Thymus (tissue), 11 donors: ENCODE measurements around the gene PIM2. TPM values are rescaled to one million over a fixed set of nuclear protein-coding genes. Genes with fewer than 3 reads are reported as not detected.

Experiments
- DNase-seq, 9 donors: peaks; one replicate each; pipeline ENCODE4 v3.0.0-alpha.2; 2013; ENCODE audit warnings: low spot score in 9 of 9, low read depth in 6 of 9, missing footprints in 1 of 9
- H3K27ac ChIP-seq, 2 donors: one replicate each; pipeline ENCODE4 v1.5.1; 2013; ENCODE audit warnings: control low read depth in 1 of 2, low read depth in 1 of 2, low read length in 1 of 2, mild to moderate bottlenecking in 1 of 2, moderate library complexity in 1 of 2
- H3K27me3 ChIP-seq, 2 donors: one replicate each; pipeline ENCODE4 v1.5.1; 2013; ENCODE audit warnings: low read length in 1 of 2; ENCODE audit not compliant: control insufficient read depth in 2 of 2, insufficient read depth in 1 of 2
- H3K36me3 ChIP-seq, 2 donors: one replicate each; pipeline ENCODE4 v1.5.1; 2013; ENCODE audit warnings: low read length in 1 of 2, mild to moderate bottlenecking in 1 of 2, moderate library complexity in 1 of 2; ENCODE audit not compliant: control insufficient read depth in 2 of 2, insufficient read depth in 2 of 2
- H3K4me1 ChIP-seq, 2 donors: one replicate each; pipeline ENCODE4 v1.5.1; 2013; ENCODE audit warnings: low read length in 2 of 2; ENCODE audit not compliant: control insufficient read depth in 2 of 2, insufficient read depth in 2 of 2
- H3K4me3 ChIP-seq, 2 donors: one replicate each; pipeline ENCODE4 v1.5.1; 2013; ENCODE audit warnings: low read length in 2 of 2, control low read depth in 1 of 2, mild to moderate bottlenecking in 1 of 2
- H3K9me3 ChIP-seq, 2 donors: one replicate each; pipeline ENCODE4 v1.5.1; 2013; ENCODE audit warnings: low read length in 1 of 2, mild to moderate bottlenecking in 1 of 2; ENCODE audit not compliant: control insufficient read depth in 2 of 2, insufficient read depth in 1 of 2
- WGBS: extraction: QIAGEN DNeasy Blood & Tissue Kit; methylation state at CpG from one replicate; pipeline ENCODE4 v1.1.7; 2013; 5-methylcytosine and 5-hydroxymethylcytosine counted together
- polyA plus RNA-seq: library from polyadenylated mRNA; stranded (reverse); fragments of 200-250 nt; gene quantifications from one replicate; pipeline ENCODE4 v1.2.3, GENCODE V29; 2013
- total RNA-seq: library from RNA; stranded (reverse); fragments of 120-200 nt; gene quantifications from one replicate; pipeline ENCODE4 v1.2.4, GENCODE V29; 2013
- donor health status: healthy.

The PIM2 gene
- total and polyA plus RNA-seq, 2 donors, result 54.2 to 75.4 TPM

DNA sequence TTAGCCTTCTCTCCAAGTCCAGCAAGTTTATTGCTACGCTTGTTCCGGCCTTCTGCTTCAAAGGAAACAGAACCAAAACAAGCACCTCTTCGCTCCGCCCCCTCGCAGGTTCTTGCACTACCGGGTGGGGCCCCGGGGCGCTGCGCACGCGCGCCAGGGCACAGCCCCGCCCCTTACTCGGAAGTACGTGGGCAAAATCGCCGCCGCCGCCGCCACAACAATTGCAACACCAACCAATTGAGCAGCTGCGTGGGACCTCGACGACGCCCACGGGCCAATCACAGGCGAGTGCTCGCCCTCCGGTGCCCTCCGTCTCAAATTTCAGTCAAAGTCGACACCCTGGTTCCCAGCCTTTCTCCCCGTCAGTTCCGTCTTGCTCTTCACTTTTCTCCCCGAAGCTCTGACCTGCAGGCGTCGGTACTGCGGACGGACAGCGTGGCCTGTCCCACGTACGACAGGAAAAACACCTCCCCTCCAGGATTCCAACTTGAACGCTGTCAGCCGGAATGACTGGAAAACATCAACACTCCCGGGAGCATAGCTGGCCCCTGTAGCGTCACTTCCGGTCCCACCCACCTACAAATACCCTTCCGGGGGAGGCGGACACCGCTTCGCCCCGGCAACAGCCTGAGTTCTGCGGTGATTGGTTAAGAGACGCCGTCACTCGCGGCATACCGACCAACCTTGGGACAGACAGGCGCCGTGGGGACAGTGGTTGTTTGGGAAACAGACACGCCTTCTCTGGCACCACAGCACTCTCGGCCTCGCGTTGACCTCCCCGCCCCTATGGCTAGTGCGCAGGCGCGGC lies 39.2 kb upstream of the PIM2 start:
- under 1% methylated on average over 66 of the region's 66 CpGs for WGBS
- no peaks in the 10 kb centered on the region for H3K27me3 ChIP-seq
- H3K9me3 ChIP-seq, result peaks cover 0 to 7% of the 10 kb centered on the region in 2 donors
- DNase-seq, result peak; percentile 82 to 96 (median 91)
- peak overlapping the region; percentile 67 to 77 for H3K4me3 ChIP-seq
- H3K36me3 ChIP-seq, result peaks cover 10 to 21% of the 10 kb centered on the region in 2 donors
- peak overlapping the region; percentile 99 for H3K27ac ChIP-seq
- H3K4me1 ChIP-seq, result peaks cover 3 to 20% of the 10 kb centered on the region in 2 donors

DNA sequence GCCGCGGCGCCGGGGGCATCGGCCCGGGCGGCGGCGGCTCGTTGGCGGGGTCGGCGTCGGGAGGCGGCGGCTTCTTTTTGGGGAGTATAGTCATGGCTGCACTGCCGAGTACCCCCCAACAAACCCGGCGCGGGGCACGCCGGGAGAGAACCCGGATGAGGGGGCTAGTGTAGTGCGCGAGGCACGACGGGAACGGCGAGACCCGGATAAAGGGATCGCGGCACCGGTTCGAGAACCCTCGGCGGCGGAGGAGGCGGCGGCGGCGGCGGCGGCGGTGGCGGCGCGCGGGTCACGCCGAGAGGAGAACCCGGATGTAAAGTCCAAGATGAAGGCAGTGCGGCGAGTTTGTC lies 38.6 kb upstream of the PIM2 start, which contains the start of gene OTUD5:
TSS of gene OTUD5 (minus strand) at position 131 of the 350 bp plus-strand sequence. CDS start at position 94, 37 bp downstream.
- Histone ChIP-seq H3K27me3 (no peaks in the 10 kb centered on the region), H3K9me3 (peaks cover 0 to 7% of the 10 kb centered on the region in 2 donors), H3K36me3 (peaks cover 10 to 21% of the 10 kb centered on the region in 2 donors), H3K4me1 (peaks cover 3 to 25% of the 10 kb centered on the region in 2 donors), H3K27ac (peak within 1 kb of the TSS; percentile 99), H3K4me3 (peak within 1 kb of the TSS; percentile 67 to 77)
- DNase-seq, result peak in 4 of 9 donors; percentile 66 to 89 (median 78)
- WGBS, result under 1% methylated on average over 53 of the region's 53 CpGs

DNA sequence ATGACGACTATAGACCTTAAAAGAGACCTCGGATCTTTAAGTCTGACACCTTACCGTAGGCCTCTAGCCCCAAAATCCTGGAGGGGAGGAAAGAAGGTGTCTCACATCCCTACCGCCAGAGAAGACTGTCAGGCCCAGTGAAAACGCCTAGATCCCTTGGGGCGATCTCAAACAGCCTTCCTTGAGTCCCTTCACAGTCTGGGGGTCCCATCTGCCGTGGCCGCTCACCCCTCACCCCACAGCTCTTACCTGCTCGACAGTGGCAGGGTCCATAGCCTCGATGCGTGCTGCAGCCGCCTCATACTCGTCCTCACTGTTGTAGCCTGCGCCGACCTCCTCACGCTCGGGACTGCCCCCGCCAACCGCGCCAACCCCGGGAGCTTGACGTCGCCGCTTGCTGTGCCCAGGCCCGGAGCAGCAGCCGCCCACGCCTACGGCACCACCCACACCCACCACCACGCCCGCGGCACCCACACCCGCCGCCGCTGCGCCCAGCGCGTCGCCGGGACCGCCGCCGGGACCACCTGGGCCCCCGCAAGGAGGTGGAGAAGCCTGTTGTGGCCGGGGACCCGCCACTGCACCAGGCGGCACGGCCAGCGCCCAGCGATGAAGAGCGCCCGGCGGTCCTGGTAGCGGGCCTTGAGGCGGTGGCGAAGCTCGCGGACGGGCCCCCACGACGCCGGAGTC lies 38.0 kb upstream of the PIM2 start:
- peaks cover 0 to 7% of the 10 kb centered on the region in 2 donors for H3K9me3 ChIP-seq
- H3K4me1 ChIP-seq, result peaks cover 3 to 25% of the 10 kb centered on the region in 2 donors
- peak overlapping the region; percentile 17 to 99 for H3K27ac ChIP-seq
- peaks cover 10 to 21% of the 10 kb centered on the region in 2 donors for H3K36me3 ChIP-seq
- H3K27me3 ChIP-seq, result no peaks in the 10 kb centered on the region
- DNase-seq, result no peak
- WGBS, result 3% methylated on average over 61 of the region's 61 CpGs
- peak overlapping the region; percentile 64 to 77 for H3K4me3 ChIP-seq

DNA sequence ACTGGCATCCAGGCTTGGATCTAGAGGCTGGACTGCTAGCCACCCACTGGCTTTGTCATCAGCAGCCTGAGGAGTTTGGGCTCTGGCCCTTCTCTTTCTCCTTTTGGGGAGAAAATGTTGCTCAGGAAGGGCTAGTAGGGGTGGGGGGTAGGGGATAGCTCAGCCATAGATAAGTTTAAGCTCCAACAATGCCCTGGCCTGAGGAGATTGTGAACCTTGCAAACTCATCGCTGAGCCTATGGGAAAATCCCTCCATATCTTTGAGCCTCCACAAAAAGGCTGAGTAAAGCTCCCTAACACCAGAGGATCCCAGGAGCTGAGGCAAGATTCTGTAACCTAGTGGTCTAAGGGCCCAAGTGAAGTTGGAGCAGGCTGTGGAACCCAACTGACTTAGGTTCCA lies 29.8 kb upstream of the PIM2 start:
- H3K4me3 ChIP-seq, result no peak overlapping the region
- no peaks in the 10 kb centered on the region for H3K27me3 ChIP-seq
- 100% methylated on average over 1 of the region's 1 CpG for WGBS
- peaks cover 6 to 12% of the 10 kb centered on the region in 2 donors for H3K4me1 ChIP-seq
- no peak overlapping the region for H3K27ac ChIP-seq
- H3K9me3 ChIP-seq, result no peaks in the 10 kb centered on the region
- DNase-seq, result no peak
- peaks cover 2 to 10% of the 10 kb centered on the region in 2 donors for H3K36me3 ChIP-seq

DNA sequence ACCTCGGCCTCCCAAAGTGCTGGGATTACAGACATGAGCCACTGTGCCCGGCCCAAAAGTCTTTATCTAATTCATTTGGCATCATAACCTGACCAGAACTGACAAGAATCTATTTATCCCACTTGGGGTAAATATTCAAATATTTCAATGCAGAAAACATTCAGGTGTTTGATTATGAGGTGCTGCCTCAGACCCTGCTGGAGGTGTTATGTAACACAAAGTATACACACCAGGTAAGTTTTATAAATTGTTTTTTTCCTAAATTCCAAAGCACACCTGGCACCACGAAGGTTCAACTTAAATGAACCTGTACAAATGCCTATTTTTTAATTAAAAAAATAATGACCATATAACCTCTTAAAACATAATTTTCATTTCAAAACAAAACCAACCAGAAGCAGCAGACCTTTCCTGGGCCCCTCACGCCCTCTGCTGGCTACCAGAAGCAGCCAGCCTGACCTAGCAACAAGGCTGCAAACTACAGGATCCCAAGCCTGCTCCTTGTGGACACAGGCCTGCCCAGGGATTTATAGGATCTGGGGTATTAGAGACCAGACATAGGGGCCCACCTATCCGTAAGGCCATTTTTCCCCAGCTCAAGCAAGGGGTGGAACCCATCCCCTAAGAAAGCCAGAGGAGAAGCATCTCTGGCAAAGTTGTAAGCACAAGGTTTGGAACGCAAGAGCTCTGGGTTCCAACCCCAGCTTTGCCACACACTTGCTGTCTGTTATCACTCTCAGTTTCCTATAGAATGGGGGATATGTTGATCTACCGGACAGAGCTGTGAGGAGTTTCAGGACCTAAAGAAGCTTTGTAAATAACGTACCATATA lies 26.9 kb upstream of the PIM2 start:
- Histone ChIP-seq H3K4me1 (peaks cover 11 to 24% of the 10 kb centered on the region in 2 donors), H3K4me3 (no peak overlapping the region), H3K36me3 (peaks cover 0 to 12% of the 10 kb centered on the region in 2 donors), H3K9me3 (no peaks in the 10 kb centered on the region), H3K27ac (no peak overlapping the region), H3K27me3 (no peaks in the 10 kb centered on the region)
- peak in 1 of 9 donors; percentile 63 for DNase-seq
- WGBS, result 65% methylated on average over 8 of the region's 8 CpGs

DNA sequence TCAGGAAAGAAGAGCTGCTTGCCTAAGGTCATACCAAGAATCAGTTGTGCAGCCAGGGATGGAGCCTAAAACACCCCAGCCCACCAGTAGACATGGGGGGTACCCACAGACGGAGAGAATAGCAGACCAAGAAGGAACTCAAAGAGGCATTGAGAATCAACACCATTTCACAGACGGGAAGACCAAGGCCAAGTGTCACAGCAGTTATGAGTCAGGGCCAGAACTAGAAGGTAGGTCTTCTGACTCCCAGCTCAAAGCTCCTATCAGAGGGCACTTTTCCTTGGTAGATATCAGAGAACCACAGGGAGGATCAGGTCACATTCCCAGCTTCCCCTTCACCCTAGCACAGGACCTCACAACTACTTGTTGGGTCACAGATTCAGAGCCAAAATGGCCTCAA lies 24.1 kb upstream of the PIM2 start:
- no peak for DNase-seq
- Histone ChIP-seq H3K36me3 (peaks cover 3 to 7% of the 10 kb centered on the region in 2 donors), H3K4me3 (no peak overlapping the region), H3K4me1 (peaks cover 25 to 50% of the 10 kb centered on the region in 2 donors), H3K9me3 (no peaks in the 10 kb centered on the region), H3K27ac (no peak overlapping the region), H3K27me3 (no peaks in the 10 kb centered on the region)
- 97% methylated on average over 2 of the region's 2 CpGs for WGBS

DNA sequence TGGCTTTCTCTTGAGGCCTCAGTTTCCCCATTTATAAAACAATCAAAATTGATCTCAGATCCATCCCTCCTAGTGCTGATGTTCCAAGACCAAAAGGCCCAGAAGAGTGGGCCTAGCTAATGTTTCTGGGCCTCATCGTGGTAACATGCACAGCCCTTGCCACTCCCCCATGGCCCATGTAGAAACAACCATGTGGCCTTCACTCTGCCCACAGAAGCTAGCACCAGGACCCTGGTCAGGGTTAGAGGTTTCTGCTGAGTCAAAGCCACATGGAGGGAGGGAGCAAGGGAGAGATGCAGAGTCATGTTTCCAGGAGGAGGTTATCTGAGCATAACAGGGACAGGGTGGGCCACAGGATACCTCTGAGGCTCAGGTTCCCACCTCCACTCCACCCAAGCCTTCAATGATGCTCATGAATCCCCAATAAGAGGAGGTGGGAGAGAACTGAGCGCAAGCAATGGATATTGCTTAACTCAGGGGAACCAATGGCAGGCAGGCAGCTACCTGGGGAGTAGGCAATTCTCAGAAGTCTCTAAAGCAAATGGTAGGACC lies 21.7 kb upstream of the PIM2 start:
- H3K4me3 ChIP-seq, result no peak overlapping the region
- no peaks in the 10 kb centered on the region for H3K27me3 ChIP-seq
- H3K36me3 ChIP-seq, result peaks cover 6 to 7% of the 10 kb centered on the region in 2 donors
- no peak for DNase-seq
- H3K27ac ChIP-seq, result peak overlapping the region; percentile 84 to 92
- peaks cover 45 to 67% of the 10 kb centered on the region in 2 donors for H3K4me1 ChIP-seq
- no peaks in the 10 kb centered on the region for H3K9me3 ChIP-seq
- 59% methylated on average over 2 of the region's 2 CpGs for WGBS

DNA sequence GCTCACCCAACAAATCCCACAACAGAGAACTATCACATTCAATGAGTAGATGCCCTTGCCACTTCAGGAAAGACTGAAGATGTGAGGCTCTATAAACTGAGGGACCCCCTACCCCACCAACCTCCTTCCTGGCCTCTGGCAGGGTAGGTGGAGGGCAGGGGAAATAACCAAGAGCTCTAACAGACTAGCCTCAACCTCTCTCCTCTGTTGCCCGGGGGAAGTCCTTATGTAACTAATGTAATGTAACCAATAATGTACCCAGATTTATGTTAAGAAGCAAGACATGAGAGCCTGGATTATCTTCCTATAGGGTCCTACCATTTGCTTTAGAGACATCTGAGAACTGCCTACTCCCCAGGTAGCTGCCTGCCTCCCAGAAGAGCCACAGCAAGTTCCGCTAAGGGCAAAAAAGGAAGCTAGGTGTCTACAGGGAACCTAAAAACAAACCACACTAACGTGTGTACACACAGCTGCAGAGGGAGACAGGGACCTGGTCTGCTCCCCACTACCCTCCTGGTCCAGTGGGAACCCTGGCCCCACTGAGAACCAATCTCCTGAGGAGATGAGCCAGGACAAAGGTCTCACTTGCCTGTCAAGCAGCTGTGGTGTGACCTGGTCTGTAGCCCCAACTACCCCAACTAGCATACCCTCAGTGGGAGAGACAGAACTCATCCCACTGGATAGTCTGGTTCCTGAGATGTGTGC lies 20.9 kb upstream of the PIM2 start:
- peak overlapping the region; percentile 6 to 15 for H3K4me3 ChIP-seq
- H3K27ac ChIP-seq, result peak overlapping the region; percentile 84 to 92
- H3K36me3 ChIP-seq, result peaks cover 10 to 15% of the 10 kb centered on the region in 2 donors
- peaks cover 45 to 73% of the 10 kb centered on the region in 2 donors for H3K4me1 ChIP-seq
- 12% methylated on average over 3 of the region's 3 CpGs for WGBS
- no peaks in the 10 kb centered on the region for H3K9me3 ChIP-seq
- no peaks in the 10 kb centered on the region for H3K27me3 ChIP-seq
- DNase-seq, result peak in 2 of 9 donors; percentile 41 to 73
